HEK293 (cell line): ENCODE results near the gene SEMA6D.

ENCODE experiments used
- CTCF ChIA-PET: fragments of 350-600 bp; formaldehyde crosslinking; extraction: SDS; loops from one replicate; lab custom pipeline; 2021; ENCODE audit warnings: antibody characterized with exemption; lab: Yijun Ruan, JAX
- POLR2A ChIA-PET: fragments of 300-600 bp; formaldehyde crosslinking; extraction: SDS; loops from one replicate; lab custom pipeline; 2020; ENCODE audit warnings: antibody characterized with exemption, inconsistent platforms; lab: Yijun Ruan, JAX
- H3K27ac ChIP-seq: fragments of 200-500 bp; sonication (Bioruptor generic); 2 replicates; pipeline ENCODE4 v1.5.1; 2014; ENCODE audit warnings: low read depth, low read length, control low read depth, inconsistent platforms; ENCODE audit errors: extremely low read depth
- H3K36me3 ChIP-seq, 2 experiments: fragments of 200-500 bp in 1 of 2; sonication (Bioruptor generic) in 1 of 2; 1 replicate in 1 of 2; 2 replicates in 1 of 2; pipeline ENCODE4 v1.5.1; 2014 to 2017; ENCODE audit warnings: inconsistent platforms in 2 of 2, low read length in 2 of 2; ENCODE audit not compliant: control insufficient read depth in 2 of 2, insufficient read depth in 1 of 2
- H3K4me1 ChIP-seq: fragments of 200-500 bp; sonication (Bioruptor generic); 2 replicates; pipeline ENCODE4 v1.5.1; 2014; ENCODE audit warnings: mild to moderate bottlenecking, low read length, inconsistent platforms; ENCODE audit not compliant: control insufficient read depth, insufficient read depth
- H3K4me3 ChIP-seq: 2 replicates; pipeline ENCODE4 v1.5.1; 2011; ENCODE audit warnings: low read depth, mild to moderate bottlenecking, control low read depth, low read length, moderate library complexity
- H3K9me3 ChIP-seq: fragments of 200-500 bp; sonication (Bioruptor generic); 2 replicates; pipeline ENCODE4 v1.5.1; 2014; ENCODE audit warnings: low read depth, low read length, inconsistent platforms; ENCODE audit not compliant: control insufficient read depth, insufficient read depth
- AEBP2 ChIP-seq: fragments of 450-650 bp; formaldehyde crosslinking; IDR thresholded peaks from 2 replicates; pipeline ENCODE4 v1.5.1; 2016; ENCODE audit warnings: missing biosample characterization, missing genetic modification characterization, borderline replicate concordance
- GFI1B ChIP-seq: fragments of 450-650 bp; formaldehyde crosslinking; IDR thresholded peaks from 2 replicates; pipeline ENCODE4 v1.5.1; 2016; ENCODE audit warnings: missing biosample characterization, missing genetic modification characterization
- HIC1 ChIP-seq: fragments of 450-650 bp; formaldehyde crosslinking; IDR thresholded peaks from 2 replicates; pipeline ENCODE4 v1.5.1; 2016; ENCODE audit warnings: missing biosample characterization, missing genetic modification characterization
- HOXC10 ChIP-seq: sonication (generic); formaldehyde crosslinking; IDR thresholded peaks from 2 replicates; pipeline ENCODE4 v1.8.1; 2023; ENCODE audit warnings: mild to moderate bottlenecking, missing genetic modification reagents
- HOXD13 ChIP-seq: sonication (generic); formaldehyde crosslinking; IDR thresholded peaks from 2 replicates; pipeline ENCODE4 v1.8.0; 2022; ENCODE audit warnings: missing genetic modification reagents, borderline replicate concordance
- ZNF133 ChIP-seq: fragments of 450-650 bp; formaldehyde crosslinking; IDR thresholded peaks from 2 replicates; pipeline ENCODE4 v1.5.1; 2016; ENCODE audit warnings: missing biosample characterization, missing genetic modification characterization
- ZNF174 ChIP-seq: fragments of 450-650 bp; formaldehyde crosslinking; IDR thresholded peaks from 2 replicates; pipeline ENCODE4 v1.5.0; 2017; ENCODE audit warnings: missing biosample characterization, mild to moderate bottlenecking, missing genetic modification characterization
- ZNF18 ChIP-seq: fragments of 450-650 bp; formaldehyde crosslinking; IDR thresholded peaks from 2 replicates; pipeline ENCODE4 v1.5.1; 2016; ENCODE audit warnings: missing biosample characterization, missing genetic modification characterization
- ZNF202 ChIP-seq: fragments of 450-650 bp; formaldehyde crosslinking; IDR thresholded peaks from 2 replicates; pipeline ENCODE4 v1.5.1; 2016; ENCODE audit warnings: missing biosample characterization, missing genetic modification characterization, borderline replicate concordance
- ZNF248 ChIP-seq: fragments of 450-650 bp; formaldehyde crosslinking; IDR thresholded peaks from 2 replicates; pipeline ENCODE4 v1.5.1; 2017; ENCODE audit warnings: missing biosample characterization, missing genetic modification characterization
- ZNF335 ChIP-seq: fragments of 450-650 bp; formaldehyde crosslinking; conservative IDR thresholded peaks from 2 replicates; pipeline ENCODE4 v1.5.1; 2016; ENCODE audit warnings: missing biosample characterization, missing genetic modification characterization
- ZNF362 ChIP-seq: fragments of 450-650 bp; formaldehyde crosslinking; IDR thresholded peaks from 2 replicates; pipeline ENCODE4 v1.5.1; 2016; ENCODE audit warnings: missing biosample characterization, missing genetic modification characterization
- ZNF391 ChIP-seq: fragments of 450-650 bp; formaldehyde crosslinking; IDR thresholded peaks from 2 replicates; pipeline ENCODE4 v1.5.1; 2016; ENCODE audit warnings: low read depth, missing biosample characterization, missing genetic modification characterization, borderline replicate concordance
- ZNF449 ChIP-seq: fragments of 450-650 bp; formaldehyde crosslinking; IDR thresholded peaks from 2 replicates; pipeline ENCODE4 v1.5.1; 2017; ENCODE audit warnings: missing biosample characterization, mild to moderate bottlenecking, missing genetic modification characterization, moderate library complexity
- ZNF530 ChIP-seq: fragments of 450-650 bp; formaldehyde crosslinking; IDR thresholded peaks from 2 replicates; pipeline ENCODE4 v1.5.1; 2016; ENCODE audit warnings: low read depth, missing biosample characterization, missing genetic modification characterization
- ZNF658 ChIP-seq: fragments of 450-650 bp; formaldehyde crosslinking; IDR thresholded peaks from 2 replicates; pipeline ENCODE4; 2016; ENCODE audit warnings: missing biosample characterization, missing genetic modification characterization
- ZSCAN16 ChIP-seq: fragments of 450-650 bp; formaldehyde crosslinking; IDR thresholded peaks from 2 replicates; pipeline ENCODE4 v1.5.1; 2016; ENCODE audit warnings: missing biosample characterization, missing genetic modification characterization

SEMA6D gene

GRCh38 chr15:47756872-47757271 is 39.6 kb downstream of the SEMA6D start:
- peaks cover 2% of the 10 kb centered on the region; the same call in 1 of the 2 replicates for H3K4me1 ChIP-seq
- no peaks in the 10 kb centered on the region for H3K9me3 ChIP-seq
- H3K4me3 ChIP-seq: no peak overlapping the region
- peaks cover 0 to 2% of the 10 kb centered on the region in 2 experiments; a peak in 1 of 3 replicates for H3K36me3 ChIP-seq
- POLR2A ChIA-PET: interaction anchor here (0.7 kb wide), 1 partner anchor 39 kb away, joined by 5 read pairs; the partner anchor contains the start of gene SEMA6D
- no peak overlapping the region for H3K27ac ChIP-seq
- TF ChIP-seq HOXC10: no peak
- TF ChIP-seq HIC1: no peak
- TF ChIP-seq ZNF530 (tag by site-specific recombination): no peak
- peak; percentile 33; the same call in 1 of the 2 replicates for TF ChIP-seq ZNF449
- TF ChIP-seq ZNF174 (tag by site-specific recombination): no peak
- TF ChIP-seq ZNF133 (tag by site-specific recombination): no peak
- CTCF ChIA-PET: interaction anchor here (0.6 kb wide), 1 partner anchor 10 kb away, joined by 3 read pairs; no protein-coding TSS in a partner anchor

GRCh38 chr15:47757331-47757730 is 40.0 kb downstream of the SEMA6D start:
- ChIA-PET POLR2A (interaction anchor here (0.7 kb wide), 1 partner anchor 40 kb away, joined by 5 read pairs; the partner anchor contains the start of gene SEMA6D), CTCF (interaction anchor here (0.6 kb wide), 1 partner anchor 10 kb away, joined by 3 read pairs; no protein-coding TSS in a partner anchor)
- no peak for TF ChIP-seq ZNF362 (tag by site-specific recombination)
- no peak for TF ChIP-seq ZSCAN16 (tag by site-specific recombination)
- TF ChIP-seq ZNF202 (tag by site-specific recombination): no peak
- no peak for TF ChIP-seq ZNF248 (tag by site-specific recombination)
- no peak for TF ChIP-seq AEBP2 (tag by site-specific recombination)
- no peak for TF ChIP-seq HOXD13 (CRISPR knock-in tag)
- no peak for TF ChIP-seq ZNF335 (tag by site-specific recombination)
- no peak for TF ChIP-seq ZNF174 (tag by site-specific recombination)
- no peak for TF ChIP-seq ZNF391 (tag by site-specific recombination)
- no peak for TF ChIP-seq ZNF658
- no peak for TF ChIP-seq GFI1B (tag by site-specific recombination)
- no peak for TF ChIP-seq ZNF18 (tag by site-specific recombination)
- H3K9me3 ChIP-seq: no peaks in the 10 kb centered on the region
- no peak overlapping the region for H3K27ac ChIP-seq
- H3K36me3 ChIP-seq: peaks cover 0 to 6% of the 10 kb centered on the region in 2 experiments; a peak in 1 of 3 replicates
- H3K4me3 ChIP-seq: no peak overlapping the region
- peaks cover 2% of the 10 kb centered on the region; the same call in 1 of the 2 replicates for H3K4me1 ChIP-seq
